K562 (cell line): ENCODE measurements around the gene RAB31. TPM values are rescaled to one million over a fixed set of nuclear protein-coding genes. Genes with fewer than 3 reads are reported as not detected.

Source experiments
- CBX3 ChIP-seq, 2 experiments: IDR thresholded peaks; 1 replicate in 1 of 2; 2 replicates in 1 of 2; pipeline ENCODE4 v1.6.1; 2012; ENCODE audit warnings: inconsistent platforms in 2 of 2, low read length in 2 of 2, borderline replicate concordance in 1 of 2, control low read depth in 1 of 2
- DMBX1 ChIP-seq: fragments of 250-450 bp; sonication (Bioruptor Pico); IDR thresholded peaks from 2 replicates; pipeline ENCODE4 v1.8.0; 2022; ENCODE audit warnings: inconsistent platforms, mild to moderate bottlenecking, moderate library complexity, borderline replicate concordance
- EP300 ChIP-seq: IDR thresholded peaks from 2 replicates; pipeline ENCODE4 v1.6.1; 2012; ENCODE audit warnings: low read length, improper control_type of control experiment
- ETV1 ChIP-seq: fragments of 450-650 bp; conservative IDR thresholded peaks from 2 replicates; pipeline ENCODE4 v1.6.1; 2016; ENCODE audit warnings: missing genetic modification characterization, control low read depth, low read depth, missing compliant biosample characterization
- EWSR1 ChIP-seq: fragments of 450-650 bp; IDR thresholded peaks from 2 replicates; pipeline ENCODE4 v1.6.1; 2018; ENCODE audit warnings: borderline replicate concordance, mild to moderate bottlenecking, low read depth, moderate library complexity; ENCODE audit not compliant: partially characterized antibody
- FOXA3 ChIP-seq, 2 experiments: fragments of 450-650 bp in 1 of 2; sonication (generic) in 1 of 2; formaldehyde crosslinking; IDR thresholded peaks in 1 of 2; conservative IDR thresholded peaks in 1 of 2; 2 replicates each; pipeline versions ENCODE4 v1.4.0 to v1.8.0; 2020 to 2022; ENCODE audit warnings: mild to moderate bottlenecking in 2 of 2, missing genetic modification reagents in 1 of 2
- FOXJ3 ChIP-seq: sonication (generic); formaldehyde crosslinking; IDR thresholded peaks from 2 replicates; pipeline ENCODE4 v1.4.0; 2020; ENCODE audit warnings: mild to moderate bottlenecking, missing genetic modification reagents
- FOXK2 ChIP-seq, 2 experiments: fragments of 450-650 bp; IDR thresholded peaks in 1 of 2; conservative IDR thresholded peaks in 1 of 2; 2 replicates each; pipeline ENCODE4 v1.6.1; 2016; ENCODE audit warnings: low read depth in 2 of 2, mild to moderate bottlenecking in 1 of 2
- HMG20A ChIP-seq: fragments of 450-650 bp; formaldehyde crosslinking; conservative IDR thresholded peaks from 2 replicates; pipeline ENCODE4 v1.4.0; 2020; ENCODE audit warnings: mild to moderate bottlenecking, mixed read lengths
- POLR2A ChIP-seq: fragments of 450-650 bp; conservative IDR thresholded peaks from 2 replicates; pipeline ENCODE4 v1.6.1; 2016
- SMARCB1 ChIP-seq: IDR thresholded peaks from 2 replicates; pipeline ENCODE4 v1.6.1; 2011; ENCODE audit warnings: improper control_type of control experiment, low read depth; ENCODE audit not compliant: insufficient read length
- SREBF1 ChIP-seq: fragments of 150-350 bp; IDR thresholded peaks from 2 replicates; pipeline ENCODE4 v1.6.1; 2014; ENCODE audit warnings: antibody characterized with exemption, low read depth, low read length, borderline replicate concordance
- STAT5A ChIP-seq: IDR thresholded peaks from 2 replicates; pipeline ENCODE4 v1.6.1; 2012; ENCODE audit warnings: low read length, inconsistent platforms, borderline replicate concordance
- TEAD2 ChIP-seq: fragments of 450-650 bp; IDR thresholded peaks from 2 replicates; pipeline ENCODE4 v1.6.1; 2016; ENCODE audit warnings: missing genetic modification characterization, control low read depth, missing compliant biosample characterization
- ZNF23 ChIP-seq: fragments of 250-450 bp; sonication (Bioruptor Pico); IDR thresholded peaks from 2 replicates; pipeline ENCODE4 v1.4.0; 2020; ENCODE audit warnings: mild to moderate bottlenecking
- ZNF384 ChIP-seq: IDR thresholded peaks from 2 replicates; pipeline ENCODE4 v1.6.1; 2012; ENCODE audit warnings: low read depth, low read length, improper control_type of control experiment
- ZNF584 ChIP-seq: fragments of 200-800 bp; sonication (Bioruptor generic); IDR thresholded peaks from 2 replicates; pipeline ENCODE4 v1.6.1; 2016; ENCODE audit warnings: low read depth, mild to moderate bottlenecking, missing genetic modification characterization, missing compliant biosample characterization
- polyA plus RNA-seq, 8 experiments: library from polyadenylated mRNA; depleted of rRNA in 4 of 8; stranded (reverse) in 5 of 8; unstranded in 3 of 8; fragments of >200 nt; fragmentation: Nextera tagmentation in 2 of 8; fragmentation: Illumina TruSeq in 1 of 8; extraction: Ambion mirVana in 2 of 8; extraction: Trizol in 1 of 8; gene quantifications; 2 replicates each; pipeline versions ENCODE4 v1.2.1 to v1.2.3, GENCODE V29; 2011 to 2014; ENCODE audit warnings: inconsistent platforms in 1 of 8, missing spikeins in 1 of 8
- total RNA-seq, 7 experiments: library from RNA; depleted of rRNA in 6 of 7; stranded (reverse); fragments of >200 nt in 6 of 7; fragmentation: Illumina TruSeq in 2 of 7; extraction: Trizol in 2 of 7; gene quantifications; 2 replicates each; pipeline versions ENCODE4 v1.2.1 to v1.2.3, GENCODE V29; 2011 to 2021; ENCODE audit warnings: low replicate concordance in 1 of 7
- TF ChIP-seq, protein P1 (sequence below): fragments of 250-450 bp; sonication (Bioruptor Pico); IDR thresholded peaks from 2 replicates; pipeline ENCODE4 v1.4.0; 2020
- TF ChIP-seq, protein P2 (sequence below), 2 experiments: IDR thresholded peaks; 2 replicates each; pipeline ENCODE4 v1.6.1; 2012; ENCODE audit warnings: improper control_type of control experiment in 2 of 2, low read depth in 2 of 2, low read length in 2 of 2, borderline replicate concordance in 1 of 2

RAB31 gene
- total and polyA plus RNA-seq, 9 of the 15 experiments (the other 6 are each of a cell fraction or from before 2014, with no cell fraction given) = 20.7 to 70.4 (median 41.3) TPM

DNA sequence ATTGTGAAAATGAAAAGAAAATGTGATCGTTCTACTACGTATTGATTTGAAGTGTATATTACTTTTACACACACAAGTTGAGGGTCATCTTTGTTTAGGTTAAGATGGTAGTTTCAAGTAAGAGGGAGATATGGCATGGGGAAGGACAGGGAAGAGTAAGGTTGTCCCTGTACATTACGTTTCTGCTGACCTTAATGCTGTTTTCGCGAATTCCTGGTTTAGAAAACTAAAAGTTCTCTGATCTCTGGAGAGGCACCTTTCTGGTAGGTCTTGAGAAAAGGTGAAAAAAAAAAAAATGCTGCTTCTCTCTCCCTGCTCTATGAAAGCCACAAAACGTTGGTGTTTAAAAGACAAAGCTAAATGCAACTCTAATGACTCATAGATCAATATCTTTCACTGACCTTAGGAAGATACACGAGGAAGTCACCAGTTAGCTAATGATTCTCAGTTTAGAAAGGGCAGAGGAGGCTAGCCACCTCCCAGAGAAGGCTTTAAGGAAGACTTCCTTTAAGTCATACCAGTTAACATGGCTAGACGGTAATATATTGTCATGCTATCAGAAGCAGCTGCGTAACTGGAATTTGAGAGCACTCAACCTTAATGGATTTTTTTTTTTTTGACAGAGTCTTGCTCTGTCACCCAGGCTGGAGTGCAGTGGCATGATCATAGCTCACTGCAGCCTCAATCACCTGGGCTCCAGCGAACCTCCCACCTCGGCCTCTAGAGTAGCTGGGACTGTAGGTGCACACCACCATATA, 190.9 kb downstream of the RAB31 start (continued):
- TF ChIP-seq, protein P1, sequence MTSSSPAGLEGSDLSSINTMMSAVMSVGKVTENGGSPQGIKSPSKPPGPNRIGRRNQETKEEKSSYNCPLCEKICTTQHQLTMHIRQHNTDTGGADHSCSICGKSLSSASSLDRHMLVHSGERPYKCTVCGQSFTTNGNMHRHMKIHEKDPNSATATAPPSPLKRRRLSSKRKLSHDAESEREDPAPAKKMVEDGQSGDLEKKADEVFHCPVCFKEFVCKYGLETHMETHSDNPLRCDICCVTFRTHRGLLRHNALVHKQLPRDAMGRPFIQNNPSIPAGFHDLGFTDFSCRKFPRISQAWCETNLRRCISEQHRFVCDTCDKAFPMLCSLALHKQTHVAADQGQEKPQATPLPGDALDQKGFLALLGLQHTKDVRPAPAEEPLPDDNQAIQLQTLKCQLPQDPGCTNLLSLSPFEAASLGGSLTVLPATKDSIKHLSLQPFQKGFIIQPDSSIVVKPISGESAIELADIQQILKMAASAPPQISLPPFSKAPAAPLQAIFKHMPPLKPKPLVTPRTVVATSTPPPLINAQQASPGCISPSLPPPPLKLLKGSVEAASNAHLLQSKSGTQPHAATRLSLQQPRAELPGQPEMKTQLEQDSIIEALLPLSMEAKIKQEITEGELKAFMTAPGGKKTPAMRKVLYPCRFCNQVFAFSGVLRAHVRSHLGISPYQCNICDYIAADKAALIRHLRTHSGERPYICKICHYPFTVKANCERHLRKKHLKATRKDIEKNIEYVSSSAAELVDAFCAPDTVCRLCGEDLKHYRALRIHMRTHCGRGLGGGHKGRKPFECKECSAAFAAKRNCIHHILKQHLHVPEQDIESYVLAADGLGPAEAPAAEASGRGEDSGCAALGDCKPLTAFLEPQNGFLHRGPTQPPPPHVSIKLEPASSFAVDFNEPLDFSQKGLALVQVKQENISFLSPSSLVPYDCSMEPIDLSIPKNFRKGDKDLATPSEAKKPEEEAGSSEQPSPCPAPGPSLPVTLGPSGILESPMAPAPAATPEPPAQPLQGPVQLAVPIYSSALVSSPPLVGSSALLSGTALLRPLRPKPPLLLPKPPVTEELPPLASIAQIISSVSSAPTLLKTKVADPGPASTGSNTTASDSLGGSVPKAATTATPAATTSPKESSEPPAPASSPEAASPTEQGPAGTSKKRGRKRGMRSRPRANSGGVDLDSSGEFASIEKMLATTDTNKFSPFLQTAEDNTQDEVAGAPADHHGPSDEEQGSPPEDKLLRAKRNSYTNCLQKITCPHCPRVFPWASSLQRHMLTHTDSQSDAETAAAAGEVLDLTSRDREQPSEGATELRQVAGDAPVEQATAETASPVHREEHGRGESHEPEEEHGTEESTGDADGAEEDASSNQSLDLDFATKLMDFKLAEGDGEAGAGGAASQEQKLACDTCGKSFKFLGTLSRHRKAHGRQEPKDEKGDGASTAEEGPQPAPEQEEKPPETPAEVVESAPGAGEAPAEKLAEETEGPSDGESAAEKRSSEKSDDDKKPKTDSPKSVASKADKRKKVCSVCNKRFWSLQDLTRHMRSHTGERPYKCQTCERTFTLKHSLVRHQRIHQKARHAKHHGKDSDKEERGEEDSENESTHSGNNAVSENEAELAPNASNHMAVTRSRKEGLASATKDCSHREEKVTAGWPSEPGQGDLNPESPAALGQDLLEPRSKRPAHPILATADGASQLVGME = no peak
- peak in 1 of 2 experiments; percentile 70; a peak in 1 of 3 replicates for TF ChIP-seq CBX3 (IDR thresholded peaks at IDR 0.05; ENCODE audit: borderline replicate concordance in 1 of 2, low read length in 2 of 2)
- 0 out of 2 replicates have a peak, but pooled peaks have one; percentile 69 for TF ChIP-seq DMBX1 (CRISPR knock-in tag)
- no peak for TF ChIP-seq FOXA3 (CRISPR knock-in tag; conservative IDR thresholded peaks at IDR 0.05 in 1 of 2, IDR thresholded peaks at IDR 0.05 in 1 of 2)
- peak; percentile 69; the same call in 1 of the 2 replicates for TF ChIP-seq POLR2A
- peak; percentile 87 for TF ChIP-seq ZNF384
- no peak; the same call in 1 of the 2 replicates for TF ChIP-seq STAT5A
- peak; percentile 75; the same call in 1 of the 2 replicates for TF ChIP-seq ZNF584 (CRISPR knock-in tag)
- no peak for TF ChIP-seq EWSR1
- TF ChIP-seq, protein P2, sequence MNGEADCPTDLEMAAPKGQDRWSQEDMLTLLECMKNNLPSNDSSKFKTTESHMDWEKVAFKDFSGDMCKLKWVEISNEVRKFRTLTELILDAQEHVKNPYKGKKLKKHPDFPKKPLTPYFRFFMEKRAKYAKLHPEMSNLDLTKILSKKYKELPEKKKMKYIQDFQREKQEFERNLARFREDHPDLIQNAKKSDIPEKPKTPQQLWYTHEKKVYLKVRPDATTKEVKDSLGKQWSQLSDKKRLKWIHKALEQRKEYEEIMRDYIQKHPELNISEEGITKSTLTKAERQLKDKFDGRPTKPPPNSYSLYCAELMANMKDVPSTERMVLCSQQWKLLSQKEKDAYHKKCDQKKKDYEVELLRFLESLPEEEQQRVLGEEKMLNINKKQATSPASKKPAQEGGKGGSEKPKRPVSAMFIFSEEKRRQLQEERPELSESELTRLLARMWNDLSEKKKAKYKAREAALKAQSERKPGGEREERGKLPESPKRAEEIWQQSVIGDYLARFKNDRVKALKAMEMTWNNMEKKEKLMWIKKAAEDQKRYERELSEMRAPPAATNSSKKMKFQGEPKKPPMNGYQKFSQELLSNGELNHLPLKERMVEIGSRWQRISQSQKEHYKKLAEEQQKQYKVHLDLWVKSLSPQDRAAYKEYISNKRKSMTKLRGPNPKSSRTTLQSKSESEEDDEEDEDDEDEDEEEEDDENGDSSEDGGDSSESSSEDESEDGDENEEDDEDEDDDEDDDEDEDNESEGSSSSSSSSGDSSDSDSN (IDR thresholded peaks at IDR 0.05; ENCODE audit: borderline replicate concordance in 1 of 2, low read depth in 2 of 2, low read length in 2 of 2) = peak in 1 of 2 experiments; percentile 64; a peak in 1 of 4 replicates
- TF ChIP-seq FOXK2 (conservative IDR thresholded peaks at IDR 0.05 in 1 of 2, IDR thresholded peaks at IDR 0.05 in 1 of 2; ENCODE audit: low read depth in 2 of 2) = peak; percentile 46 to 65; a peak in 2 of 4 replicates
- peak; percentile 87 for TF ChIP-seq EP300
- TF ChIP-seq SREBF1 = 0 out of 2 replicates have a peak, but pooled peaks have one; percentile 13
- TF ChIP-seq HMG20A (CRISPR knock-in tag) = no peak
- TF ChIP-seq SMARCB1 = no peak
- TF ChIP-seq ZNF23 (CRISPR knock-in tag) = no peak
- TF ChIP-seq ETV1 (tag) = peak; percentile 74
- 0 out of 2 replicates have a peak, but pooled peaks have one; percentile 49 for TF ChIP-seq TEAD2
- no peak for TF ChIP-seq FOXJ3 (CRISPR knock-in tag)
